ENCODE measurements around the gene KLHL22.
"Not testable (repeated sequence)": the region's sequence is repeated elsewhere in the genome, so short reads cannot be mapped to it uniquely, and the experiment has no call there.

The KLHL22 gene

DNA sequence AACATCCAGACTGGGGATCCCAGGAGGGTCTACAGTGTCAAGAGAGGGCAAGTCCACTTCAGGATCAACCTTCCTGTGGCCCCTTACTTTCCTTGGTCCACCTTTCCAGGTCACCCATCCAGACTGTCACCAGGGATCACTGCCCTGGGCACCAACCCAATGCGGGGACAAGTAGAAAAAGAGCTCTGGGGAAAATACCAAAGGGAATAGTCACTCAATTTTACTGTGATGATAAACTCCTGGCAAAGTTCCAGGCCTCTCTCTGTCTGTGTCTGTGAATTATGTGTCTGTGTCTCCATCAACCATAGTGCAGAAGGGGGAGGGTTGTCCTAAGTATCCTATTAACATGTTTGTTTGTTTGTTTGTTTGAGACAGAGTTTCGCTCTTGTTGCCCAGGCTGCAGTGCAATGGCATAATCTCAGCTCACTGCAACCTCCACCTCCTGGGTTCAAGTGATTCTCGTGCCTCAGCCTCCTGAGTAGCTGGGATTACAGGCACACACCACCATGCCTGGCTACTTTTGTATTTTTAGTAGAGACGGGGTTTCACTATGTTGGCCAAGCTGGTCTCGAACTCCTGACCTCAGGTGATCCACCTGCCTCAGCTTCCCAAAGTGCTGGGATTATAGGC, 8.8 kb upstream of the KLHL22 start:
- in situ Hi-C loops (cut with MboI; ENCODE audit: low sequenced_read_pairs) = not testable (repeated sequence)

DNA sequence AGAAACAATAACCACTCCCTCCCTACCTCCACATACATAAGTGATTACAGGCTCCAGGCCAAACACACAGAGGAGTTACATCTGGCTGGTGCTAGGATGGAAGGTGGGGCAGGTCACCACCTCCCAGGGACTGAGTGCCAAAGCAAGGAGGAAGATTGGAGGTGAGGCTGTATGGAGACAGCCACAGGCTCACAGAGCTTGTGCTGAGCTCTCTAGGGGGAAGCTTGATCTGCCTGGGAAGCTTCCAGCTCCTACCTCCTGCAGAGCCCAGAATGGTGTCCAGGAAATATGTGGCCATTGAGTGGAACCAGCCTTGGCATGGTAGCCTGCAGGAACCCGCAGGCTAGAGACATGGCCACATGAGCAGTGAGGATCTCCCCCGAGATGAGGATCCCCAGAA, 8.2 kb upstream of the KLHL22 start:
- in situ Hi-C loops (cut with MboI; ENCODE audit: low sequenced_read_pairs) = no loop called here

DNA sequence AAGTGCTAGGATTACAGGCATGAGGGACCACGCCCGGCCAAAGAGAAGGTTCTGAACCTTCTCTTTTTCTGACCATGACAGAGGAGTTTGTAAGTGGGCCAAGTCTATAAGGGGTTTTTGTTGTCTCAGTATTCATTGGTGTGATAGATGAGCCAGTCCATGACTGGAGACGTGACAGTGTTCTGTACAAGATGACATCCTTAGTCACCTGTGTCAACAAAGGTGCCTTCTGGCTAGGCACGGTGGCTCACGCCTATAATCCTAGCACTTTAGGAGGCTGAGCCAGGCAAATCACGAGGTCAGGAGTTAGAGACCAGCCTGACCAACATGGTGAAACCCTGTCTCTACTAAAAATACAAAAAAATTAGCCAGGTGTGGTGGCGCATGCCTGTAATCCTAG, 4.2 kb upstream of the KLHL22 start:
- in situ Hi-C loops (cut with MboI; ENCODE audit: low sequenced_read_pairs) = no loop called here

DNA sequence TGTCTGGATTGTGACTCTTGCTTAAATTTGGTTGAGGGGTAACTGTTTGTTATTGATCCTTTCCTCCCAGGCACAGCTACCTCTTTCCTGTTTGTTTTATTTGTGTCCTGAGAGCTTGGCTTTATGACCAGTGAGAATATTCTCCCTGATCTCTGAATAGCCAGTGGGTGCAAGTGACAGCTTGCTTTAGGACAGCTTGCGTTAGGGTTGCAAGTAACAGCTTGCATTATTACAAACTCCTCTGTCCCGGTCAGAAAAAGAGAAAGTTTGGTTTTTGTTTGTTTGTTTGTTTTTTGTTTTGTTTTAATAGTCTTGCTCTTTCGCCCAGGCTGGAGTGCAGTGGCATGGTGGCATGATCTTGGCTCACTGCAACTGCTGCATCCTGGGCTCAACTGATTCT, 3.3 kb upstream of the KLHL22 start:
- in situ Hi-C loops (cut with MboI; ENCODE audit: low sequenced_read_pairs) = no loop called here

DNA sequence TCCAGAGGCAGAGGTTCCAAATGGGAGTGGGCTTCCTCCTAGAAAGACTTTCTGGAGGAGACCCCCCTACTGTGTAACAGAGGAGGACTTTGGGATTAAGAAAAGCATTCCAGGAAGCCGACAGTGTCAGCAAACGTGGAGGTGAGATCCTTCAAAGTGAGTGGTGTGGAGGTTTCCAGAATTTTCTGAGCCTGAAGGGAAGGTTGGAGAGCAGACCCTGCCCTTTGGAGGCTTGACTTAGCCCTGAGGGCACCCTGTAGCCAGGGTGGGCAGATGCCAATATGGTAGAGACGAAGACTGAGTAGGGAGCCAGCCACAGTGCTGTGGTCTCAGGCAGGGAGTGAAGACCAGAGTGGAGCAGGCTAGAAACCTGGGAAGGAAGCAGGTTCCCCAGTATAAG, 1.8 kb upstream of the KLHL22 start:
- in situ Hi-C loops (cut with MboI; ENCODE audit: low sequenced_read_pairs) = no loop called here

DNA sequence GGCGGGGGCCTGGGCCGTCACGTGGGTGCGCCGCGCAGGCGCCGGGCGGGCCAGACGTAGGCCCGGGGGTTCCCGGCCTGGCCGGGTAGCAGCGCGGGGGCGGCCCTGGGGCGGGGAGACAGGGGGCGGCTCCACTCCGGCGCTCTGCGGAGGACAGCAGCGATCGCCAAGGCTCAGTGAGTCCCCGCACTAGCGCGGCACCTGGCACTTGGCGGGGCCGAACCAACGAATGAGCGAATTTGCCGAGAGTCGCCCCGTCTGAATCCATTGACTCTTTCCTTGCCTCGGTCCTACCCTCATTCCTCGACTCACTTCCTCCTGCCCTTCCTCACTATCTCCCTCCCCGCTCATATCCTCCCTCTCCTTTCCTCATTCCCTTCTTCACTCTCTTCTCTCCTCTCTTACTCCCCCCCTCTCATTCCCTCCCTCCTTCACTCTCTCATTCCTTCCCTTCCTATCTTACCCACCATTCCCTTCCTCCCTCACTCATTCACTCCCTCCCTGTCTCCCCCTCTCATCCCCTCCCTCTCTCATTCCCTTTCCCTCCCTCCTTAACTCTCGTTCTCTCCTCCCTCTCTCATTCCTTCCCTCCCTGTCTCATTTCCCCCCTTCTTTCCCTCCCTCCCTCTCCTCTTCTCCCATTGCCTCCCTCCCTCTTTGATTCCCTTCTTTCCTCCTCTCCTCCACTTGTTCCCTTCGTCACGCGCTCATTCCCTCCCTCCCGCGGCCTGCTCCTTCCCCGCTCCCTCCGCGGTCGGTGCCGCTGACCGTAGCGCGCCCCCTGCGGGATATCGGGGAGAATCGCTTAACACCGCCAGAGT, 476 bp upstream of the KLHL22 start:
- in situ Hi-C loops (cut with MboI; ENCODE audit: low sequenced_read_pairs) = no loop called here

DNA sequence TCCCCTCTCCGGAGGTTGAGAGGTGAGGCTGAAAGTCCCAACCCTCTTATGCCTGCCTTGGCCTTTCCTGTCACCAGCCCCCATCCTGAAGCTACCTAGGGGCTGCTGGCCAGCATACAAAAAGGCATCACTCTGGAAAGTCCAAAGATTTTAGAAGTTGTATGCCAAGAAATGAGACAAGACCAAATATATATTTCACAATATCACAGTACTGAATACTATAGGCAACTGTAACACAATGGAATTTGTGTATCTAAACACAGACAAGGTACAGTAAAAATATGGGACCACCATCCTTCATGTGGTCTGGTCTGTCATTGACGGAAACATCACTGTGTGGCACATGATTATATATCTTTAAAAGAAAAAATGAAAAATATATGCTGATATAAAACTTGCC, 4.2 kb downstream of the KLHL22 start:
- in situ Hi-C loops (cut with MboI; ENCODE audit: low sequenced_read_pairs) = no loop called here

DNA sequence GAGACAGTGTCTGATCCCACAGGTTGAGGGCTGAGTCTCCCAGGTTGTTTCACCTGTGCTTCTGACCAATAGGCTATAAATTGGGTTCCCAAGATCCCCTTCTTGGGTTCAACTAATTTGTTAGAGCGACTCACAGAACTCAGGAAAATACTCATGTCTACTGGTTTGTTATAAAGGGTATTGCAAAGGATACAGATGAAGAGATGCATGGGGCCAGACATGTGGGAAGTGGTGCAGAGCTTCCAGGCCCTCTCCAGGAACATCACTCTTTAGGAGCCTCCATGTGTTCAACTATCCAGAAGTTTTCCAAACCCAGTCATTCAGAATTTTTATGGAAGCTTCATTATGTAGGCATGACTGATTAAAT, 4.7 kb downstream of the KLHL22 start:
- in situ Hi-C loops (cut with MboI; ENCODE audit: low sequenced_read_pairs) = no loop called here

DNA sequence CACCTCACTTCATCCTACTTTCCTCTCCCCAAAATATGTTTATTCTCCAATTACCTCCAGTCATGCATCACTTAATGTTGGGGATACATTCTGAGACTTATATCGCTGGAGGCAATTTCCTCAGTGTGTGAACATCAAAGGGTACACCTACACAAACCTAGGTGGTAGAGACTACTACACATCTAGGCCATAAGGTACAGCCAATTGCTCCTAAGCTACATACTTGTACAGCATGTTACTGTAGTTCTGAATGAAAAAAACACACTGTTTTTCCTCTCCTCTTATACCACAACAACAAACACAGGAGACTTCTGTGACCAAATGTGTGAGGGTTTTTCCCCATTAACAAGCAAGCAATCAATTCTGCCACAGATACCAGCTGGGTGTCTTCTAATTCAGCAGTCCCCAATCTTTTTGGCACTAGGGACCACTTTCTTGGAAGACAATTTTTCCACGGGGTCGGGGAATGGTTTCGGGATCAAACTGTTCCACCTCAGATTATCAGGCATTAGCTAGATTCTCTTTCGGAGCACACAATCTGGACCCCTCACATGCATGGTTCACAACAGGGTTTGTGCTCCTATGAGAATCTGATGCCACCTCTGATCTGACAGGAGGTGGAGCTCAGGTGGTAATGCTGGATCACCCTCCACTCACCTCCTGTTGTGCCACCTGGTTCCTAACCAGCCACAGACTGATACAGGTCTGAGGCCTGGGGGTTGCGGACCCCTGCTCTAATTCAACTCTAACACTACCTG, 5.2 kb downstream of the KLHL22 start:
- in situ Hi-C loops (cut with MboI; ENCODE audit: low sequenced_read_pairs) = no loop called here

DNA sequence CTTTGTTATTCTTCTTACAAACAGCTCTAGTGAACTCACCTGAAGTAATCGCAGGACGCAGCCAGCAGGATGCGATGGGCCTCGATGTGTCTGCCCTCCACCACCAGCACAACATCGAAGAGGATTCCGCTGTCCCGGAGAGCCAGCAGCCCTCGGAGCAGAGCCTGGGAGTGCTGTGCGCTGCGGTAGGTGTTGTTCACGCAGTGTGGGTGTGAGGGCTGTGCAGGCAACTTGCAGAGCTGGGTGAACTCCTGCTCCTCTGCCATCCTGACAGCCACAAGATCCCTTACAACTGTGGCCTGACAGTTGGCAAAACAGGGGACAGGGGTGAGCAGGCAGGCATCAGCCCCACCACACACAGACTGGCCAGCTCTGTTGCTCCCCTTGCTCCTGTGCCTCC, 6.6 kb downstream of the KLHL22 start:
- in situ Hi-C loops (cut with MboI; ENCODE audit: low sequenced_read_pairs) = no loop called here

DNA sequence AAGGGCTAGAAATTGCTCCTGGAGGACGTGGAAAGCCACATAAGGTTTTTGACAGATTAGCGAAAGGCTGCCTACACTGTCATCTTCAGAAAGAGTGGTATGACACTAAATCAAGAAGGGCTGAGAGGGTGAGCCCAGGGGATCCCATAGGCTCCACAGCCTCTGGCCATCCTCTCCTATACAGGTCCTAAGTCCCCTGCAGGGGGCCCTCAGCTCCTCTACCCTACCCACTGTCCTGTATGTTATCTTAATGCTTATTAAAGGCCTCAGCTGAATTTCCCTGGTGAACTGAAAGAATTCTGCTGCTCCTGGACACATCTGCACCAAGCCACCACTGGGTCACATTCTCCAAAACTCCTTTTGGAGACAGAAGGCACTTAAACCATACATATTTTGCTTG, 7.9 kb downstream of the KLHL22 start:
- in situ Hi-C loops (cut with MboI; ENCODE audit: low sequenced_read_pairs) = no loop called here

DNA sequence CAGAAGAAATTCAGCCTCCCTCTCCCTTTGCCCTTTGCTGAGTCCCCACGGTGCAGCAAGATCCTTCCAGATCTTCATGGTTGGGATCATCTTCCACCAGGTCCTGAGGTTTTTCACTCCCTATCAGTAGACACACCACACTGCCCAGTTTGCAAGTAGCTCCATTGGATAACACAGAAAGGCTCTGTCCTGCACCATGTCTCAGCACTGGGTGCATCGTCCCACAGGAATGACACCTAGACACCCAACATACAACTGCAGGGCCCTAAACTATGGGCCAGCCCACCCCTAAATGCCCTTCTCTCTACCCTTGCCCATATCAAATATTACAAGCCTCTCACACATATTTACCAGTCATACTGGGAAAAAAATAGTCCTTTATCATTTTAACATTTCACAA, 9.4 kb downstream of the KLHL22 start:
- in situ Hi-C loops (cut with MboI; ENCODE audit: low sequenced_read_pairs) = no loop called here

DNA sequence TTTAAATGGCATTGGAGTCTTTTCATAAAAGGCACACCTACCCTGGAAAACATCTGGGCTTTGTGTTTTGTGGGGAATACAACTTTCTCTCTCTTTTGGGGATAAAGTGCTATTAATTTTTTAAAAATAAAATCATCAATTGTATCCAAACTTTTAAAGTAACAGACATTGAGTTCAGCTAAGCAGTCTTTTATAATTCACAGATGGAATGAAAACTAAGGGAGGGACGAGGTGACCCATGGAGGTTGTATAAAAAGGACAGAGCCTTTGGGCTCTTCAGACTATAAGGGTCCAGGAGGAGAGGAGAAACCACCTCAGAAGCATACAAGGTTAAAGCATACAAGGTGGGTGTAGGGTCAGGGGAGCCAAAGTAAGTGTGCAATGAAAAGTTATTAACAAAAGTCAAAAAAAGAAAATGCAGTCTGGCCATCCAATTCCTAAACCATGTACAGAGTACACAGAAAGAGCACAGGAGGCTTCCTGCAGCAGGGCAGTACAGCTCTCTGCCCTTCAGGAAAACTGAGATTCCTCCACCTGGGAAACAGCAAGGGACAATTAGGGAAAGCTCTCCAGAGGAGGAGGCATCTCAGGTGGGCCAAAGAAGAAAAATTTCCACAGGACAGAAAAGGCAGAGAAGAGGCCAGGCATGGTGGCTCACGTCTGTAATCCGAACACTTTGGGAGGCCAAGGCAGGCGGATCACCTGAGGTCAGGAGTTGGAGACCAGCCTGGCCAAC, 10.5 kb downstream of the KLHL22 start:
- in situ Hi-C loops (cut with MboI; ENCODE audit: low sequenced_read_pairs) = no loop called here

DNA sequence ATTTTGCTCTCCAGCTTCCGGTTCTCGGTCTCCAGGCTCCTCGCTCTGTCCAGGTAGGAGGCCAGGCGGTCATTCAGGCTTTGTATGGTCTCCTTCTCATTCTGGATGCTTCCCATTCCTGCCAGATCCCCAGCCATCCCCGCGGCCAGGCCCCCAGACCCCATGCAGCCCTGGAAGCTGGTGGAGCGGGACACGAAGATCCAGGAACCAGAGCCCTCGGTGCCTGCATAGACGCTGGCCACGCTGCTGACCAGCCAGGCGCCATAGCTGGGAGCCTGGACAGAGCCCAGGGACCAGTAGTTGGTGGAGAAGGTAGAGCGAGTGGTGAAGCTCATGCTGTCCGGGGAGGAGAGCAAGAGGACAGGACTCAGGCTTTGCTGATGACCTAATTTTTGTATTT, 11.8 kb downstream of the KLHL22 start:
- in situ Hi-C loops (cut with MboI; ENCODE audit: low sequenced_read_pairs) = no loop called here

DNA sequence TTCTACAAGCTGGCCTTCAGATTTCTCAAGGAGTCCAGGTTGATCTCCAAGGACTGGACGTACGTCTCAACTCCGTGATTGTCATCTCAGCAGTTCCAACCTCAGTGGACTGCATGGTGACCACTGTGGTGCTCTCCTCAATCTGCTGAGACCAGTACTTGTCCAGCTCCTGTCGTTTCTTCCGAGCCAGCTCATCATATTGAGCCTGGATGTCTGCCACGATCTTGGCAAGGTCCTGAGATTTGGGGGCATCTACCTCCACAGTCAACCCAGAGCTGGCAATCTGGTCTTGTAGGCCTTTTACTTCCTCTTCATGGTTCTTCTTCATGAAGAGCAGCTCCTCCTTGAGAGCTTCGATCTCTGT, 12.5 kb downstream of the KLHL22 start:
- in situ Hi-C loops (cut with MboI; ENCODE audit: low sequenced_read_pairs) = not testable (repeated sequence)

DNA sequence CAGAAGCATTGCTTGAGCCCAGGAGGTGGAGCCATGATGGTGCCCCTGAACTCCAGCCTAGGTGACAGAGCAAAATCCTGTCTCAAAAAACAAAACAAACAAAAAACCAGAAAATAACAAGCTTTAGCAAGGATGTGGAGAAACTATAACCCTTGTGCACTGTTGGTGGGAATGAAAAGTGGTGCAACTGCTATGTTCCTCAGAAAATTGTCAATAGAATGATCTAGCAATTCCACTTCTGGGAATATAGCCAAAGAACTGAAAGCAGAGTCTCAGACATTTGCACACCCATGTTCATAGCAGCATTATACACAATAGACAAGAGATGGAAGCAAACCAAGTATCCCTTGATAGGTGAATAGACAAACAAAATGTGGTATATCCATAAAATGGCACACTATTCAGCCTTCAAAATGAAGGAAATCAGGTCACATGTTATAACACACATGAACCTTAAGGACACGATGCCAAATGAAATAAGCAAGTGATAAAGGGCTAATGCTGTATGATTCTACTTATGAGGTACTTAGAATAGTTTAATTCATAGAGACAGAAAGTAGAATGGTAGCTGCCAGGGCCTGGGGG, 15.9 kb downstream of the KLHL22 start:
- in situ Hi-C loops (cut with MboI; ENCODE audit: low sequenced_read_pairs) = no loop called here

DNA sequence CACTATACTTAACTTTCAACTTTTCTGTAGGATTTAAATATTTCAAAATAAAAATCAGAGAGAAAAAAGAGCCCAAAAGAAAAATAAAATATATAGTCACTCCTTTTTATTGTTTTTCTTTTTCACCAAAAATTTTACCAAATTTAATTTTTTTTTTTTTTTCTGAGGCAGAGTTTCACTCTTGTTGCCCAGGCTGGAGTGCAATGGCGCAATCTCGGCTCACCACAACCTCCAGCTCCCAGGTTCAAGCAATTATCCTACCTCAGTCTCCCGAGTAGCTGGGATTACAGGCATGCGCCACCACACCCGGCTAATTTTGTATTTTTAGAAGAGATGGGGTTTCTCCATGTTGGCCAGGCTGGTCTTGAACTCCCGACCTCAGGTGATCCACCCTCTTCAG, 17.5 kb downstream of the KLHL22 start:
- in situ Hi-C loops (cut with MboI; ENCODE audit: low sequenced_read_pairs) = not testable (repeated sequence)

DNA sequence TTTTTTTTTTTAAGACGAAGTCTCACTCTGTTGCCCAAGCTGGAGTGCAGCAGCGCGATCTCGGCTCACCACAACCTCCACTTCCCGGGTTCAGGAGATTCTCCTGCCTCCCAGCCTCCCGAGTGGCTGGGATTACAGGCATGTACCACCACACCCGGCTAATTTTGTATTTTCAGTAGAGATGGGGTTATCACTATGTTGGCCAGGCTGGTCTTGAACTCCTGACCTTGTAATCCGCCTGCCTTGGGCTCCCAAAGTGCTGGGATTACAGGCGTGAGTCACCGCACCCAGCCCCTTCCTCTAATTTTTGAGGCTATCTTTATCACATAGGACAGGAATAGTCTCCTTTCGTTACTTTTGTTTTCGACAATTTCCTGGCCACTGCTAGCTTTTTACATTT, 20.0 kb downstream of the KLHL22 start:
- in situ Hi-C loops (cut with MboI; ENCODE audit: low sequenced_read_pairs) = not testable (repeated sequence)

DNA sequence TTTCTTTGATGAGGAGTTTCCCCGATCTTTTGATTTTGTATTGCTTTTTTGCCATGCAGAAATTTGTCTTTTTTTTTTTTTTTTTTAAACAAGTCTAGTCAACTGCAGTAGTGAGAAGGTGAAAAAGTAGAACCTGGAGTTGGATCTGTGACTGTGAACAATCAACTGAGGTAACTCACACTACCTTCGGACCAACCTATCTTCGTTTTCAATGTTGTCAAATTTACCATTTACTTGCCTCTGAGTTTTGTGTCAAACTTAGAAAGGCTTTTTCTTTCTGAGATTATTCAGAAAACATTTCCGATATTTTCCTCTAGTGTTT, 20.5 kb downstream of the KLHL22 start:
- in situ Hi-C loops (cut with MboI; ENCODE audit: low sequenced_read_pairs) = no loop called here

DNA sequence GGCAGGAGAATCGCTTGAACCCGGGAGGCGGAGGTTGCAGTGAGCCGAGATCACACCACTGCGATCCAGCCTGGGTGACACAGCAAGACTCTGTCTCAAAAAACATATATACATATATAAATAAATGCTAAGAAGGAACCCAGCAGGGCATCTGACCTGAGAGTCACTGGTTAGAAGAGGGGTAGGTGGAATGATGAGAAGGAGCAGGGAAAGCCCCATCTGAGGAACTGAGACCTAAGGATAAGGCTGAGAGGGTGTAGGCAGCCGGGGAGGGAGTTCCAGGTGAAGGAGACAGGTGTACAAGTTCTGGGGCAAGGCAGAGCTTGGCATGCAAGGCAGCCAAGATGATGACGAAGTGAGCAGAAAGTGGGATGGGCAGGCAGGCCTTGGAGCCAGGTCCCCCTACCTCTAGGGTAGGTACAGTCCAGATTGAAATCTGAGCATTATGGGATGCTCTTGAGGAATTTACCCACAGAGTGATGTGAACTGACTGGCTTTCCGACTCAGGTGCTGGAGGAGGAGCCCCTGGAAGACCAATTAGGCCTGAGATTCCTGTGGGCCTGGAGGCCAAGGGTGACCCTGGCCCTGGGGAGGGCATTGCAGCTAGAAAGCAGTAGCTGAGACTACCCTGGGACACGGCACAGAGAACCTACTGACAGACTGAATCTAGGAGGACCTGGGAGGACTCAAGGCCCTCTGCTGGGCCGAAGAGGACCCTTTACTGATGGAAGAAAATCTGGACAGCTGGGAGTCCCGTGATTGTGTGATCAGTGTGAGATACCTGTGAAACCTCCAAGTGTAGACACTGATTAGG, 22.8 kb downstream of the KLHL22 start:
- in situ Hi-C loops (cut with MboI; ENCODE audit: low sequenced_read_pairs) = no loop called here

Data from hTERT RPE-1 (cell line).